HG03159 (cell line): Measurements from ENCODE around the gene HENMT1.
"Not testable (repeated sequence)": the region's sequence is repeated elsewhere in the genome, so short reads cannot be mapped to it uniquely, and the experiment has no call there.

Source experiments
- ATAC-seq: cut with Tn5 transposase; IDR thresholded peaks from one replicate; pipeline ENCODE4 v1.9.1; 2021; ENCODE audit warnings: mild to moderate bottlenecking, moderate library complexity; ENCODE audit not compliant: unreplicated experiment

HENMT1 gene

DNA sequence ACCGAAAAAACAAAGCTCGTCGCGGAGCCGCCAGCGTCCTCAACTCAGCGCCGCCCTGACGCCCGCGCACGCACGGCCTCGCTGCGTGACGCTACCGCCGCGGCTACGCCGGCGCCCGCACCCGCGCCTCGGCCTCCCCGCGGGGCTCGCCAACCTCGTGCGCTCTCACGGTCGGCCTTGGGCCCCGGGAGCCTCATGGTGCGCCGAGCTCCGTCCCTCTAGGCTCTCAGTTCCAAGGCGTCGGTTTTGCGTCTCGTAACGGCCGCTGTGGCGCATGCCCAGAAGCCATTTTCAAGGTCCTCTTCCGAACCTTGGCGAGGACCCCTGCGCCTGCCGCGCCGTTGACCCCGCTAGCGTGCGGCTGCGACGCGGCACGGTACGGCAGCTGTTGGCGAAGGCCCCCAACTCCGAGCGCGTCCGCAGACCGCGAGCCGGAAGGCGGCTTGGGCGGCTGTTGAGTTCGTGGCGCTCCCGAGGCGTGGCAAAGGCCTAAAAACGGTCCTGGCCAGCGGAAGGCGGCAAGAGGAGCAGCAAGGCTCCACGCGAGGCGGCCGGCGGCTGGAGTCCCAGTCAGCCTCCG lies at the start of gene HENMT1:
TSS of gene HENMT1 (minus strand) at position 64 of the 580 bp plus-strand sequence. CDS start 1,209 bp downstream, outside the sequence.
- ATAC-seq: peak; percentile 80

- ATAC-seq: no peak
These were observed 48.1 kb upstream of the HENMT1 start for GRCh38 chr1:108708691-108709660.

DNA sequence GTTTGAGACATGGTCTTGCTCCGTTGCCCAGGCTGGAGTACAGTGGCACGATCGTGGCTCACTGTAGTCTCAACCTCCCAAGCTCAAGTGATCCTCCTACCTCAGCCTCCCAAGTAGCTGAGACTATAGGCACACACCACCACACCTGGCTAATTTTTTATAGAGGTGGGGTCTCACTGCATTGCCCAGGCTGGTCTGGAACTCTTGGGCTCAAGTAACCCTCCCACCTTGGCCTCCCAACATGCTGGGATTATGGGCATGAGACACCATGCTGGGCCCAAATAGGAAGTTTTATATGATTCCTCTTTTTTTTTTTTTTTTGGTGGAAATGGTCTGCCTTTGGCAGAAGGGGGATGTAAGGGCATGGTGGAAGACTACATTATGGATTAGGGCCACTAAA lies 45.8 kb upstream of the HENMT1 start:
- ATAC-seq: no peak

DNA sequence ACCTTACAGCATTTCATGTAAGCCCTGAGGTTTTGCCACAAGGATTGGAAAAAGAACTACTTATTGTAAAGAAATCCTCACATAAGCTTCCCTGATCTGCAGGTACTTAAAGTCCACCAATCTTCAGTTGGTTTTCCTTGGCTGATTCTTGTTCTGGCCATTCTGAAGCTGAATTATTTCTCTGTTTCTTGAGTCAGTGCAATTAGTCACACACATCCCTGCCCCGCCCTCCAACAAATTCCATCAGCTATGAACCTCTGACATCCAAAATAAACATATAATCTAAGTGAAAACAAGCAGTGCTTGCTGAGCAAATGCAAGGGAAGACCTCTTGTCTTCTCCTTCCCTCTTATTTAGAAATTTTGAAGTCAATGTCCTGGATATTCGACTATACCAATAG lies 43.6 kb upstream of the HENMT1 start:
- no peak for ATAC-seq

- no peak for ATAC-seq
These were observed 43.0 kb upstream of the HENMT1 start for GRCh38 chr1:108703939-108704338.

GRCh38 chr1:108702109-108702508 lies 41.2 kb upstream of the HENMT1 start:
- ATAC-seq: not testable (repeated sequence)

GRCh38 chr1:108701176-108701849 lies 40.4 kb upstream of the HENMT1 start:
- no peak for ATAC-seq

DNA sequence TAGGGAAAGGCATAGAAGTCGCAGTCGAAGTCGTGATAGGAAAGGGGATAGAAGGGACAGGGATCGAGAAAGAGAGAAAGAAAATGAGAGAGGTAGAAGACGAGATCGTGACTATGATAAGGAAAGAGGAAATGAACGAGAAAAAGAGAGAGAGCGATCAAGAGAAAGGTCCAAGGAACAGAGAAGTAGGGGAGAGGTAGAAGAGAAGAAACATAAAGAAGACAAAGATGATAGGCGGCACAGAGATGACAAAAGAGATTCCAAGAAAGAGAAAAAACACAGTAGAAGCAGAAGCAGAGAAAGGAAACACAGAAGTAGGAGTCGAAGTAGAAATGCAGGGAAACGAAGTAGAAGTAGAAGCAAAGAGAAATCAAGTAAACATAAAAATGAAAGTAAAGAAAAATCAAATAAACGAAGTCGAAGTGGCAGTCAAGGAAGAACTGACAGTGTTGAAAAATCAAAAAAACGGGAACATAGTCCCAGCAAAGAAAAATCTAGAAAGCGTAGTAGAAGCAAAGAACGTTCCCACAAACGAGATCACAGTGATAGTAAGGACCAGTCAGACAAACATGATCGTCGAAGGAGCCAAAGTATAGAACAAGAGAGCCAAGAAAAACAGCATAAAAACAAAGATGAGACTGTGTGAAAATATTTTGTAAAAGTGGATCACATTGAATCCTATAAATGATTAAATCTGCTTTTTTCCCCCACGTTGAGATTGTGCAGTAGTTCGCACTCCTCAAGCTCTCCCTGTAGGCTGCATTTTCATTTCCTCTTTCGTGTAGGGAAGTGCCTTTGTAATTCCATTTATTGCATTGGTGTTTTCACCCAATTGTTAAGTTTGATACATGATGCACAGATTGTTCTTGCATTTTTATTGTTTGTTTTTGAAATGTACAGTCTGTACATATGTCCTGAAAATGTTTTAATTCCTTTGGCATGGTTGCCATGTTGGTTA lies 38.8 kb upstream of the HENMT1 start:
- ATAC-seq: no peak

DNA sequence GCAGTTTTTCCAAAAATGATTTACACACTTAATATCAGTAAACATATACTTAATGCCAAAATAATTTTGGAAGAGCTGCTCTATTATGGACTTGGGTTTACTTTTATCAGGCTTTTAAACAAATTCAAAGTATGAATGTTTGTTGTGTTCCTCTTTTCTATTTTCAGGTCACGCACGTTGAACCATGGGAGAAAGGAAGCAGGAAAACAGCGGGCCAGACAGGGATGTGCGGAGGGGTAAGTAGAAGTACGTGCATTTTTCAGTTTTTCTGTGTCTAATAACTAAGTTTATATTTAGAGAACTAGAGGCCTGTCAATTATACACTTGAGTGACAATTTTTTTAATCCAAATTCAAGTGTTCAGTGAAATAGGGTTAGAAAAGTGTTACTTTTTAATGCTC lies 34.6 kb upstream of the HENMT1 start:
- ATAC-seq: no peak

DNA sequence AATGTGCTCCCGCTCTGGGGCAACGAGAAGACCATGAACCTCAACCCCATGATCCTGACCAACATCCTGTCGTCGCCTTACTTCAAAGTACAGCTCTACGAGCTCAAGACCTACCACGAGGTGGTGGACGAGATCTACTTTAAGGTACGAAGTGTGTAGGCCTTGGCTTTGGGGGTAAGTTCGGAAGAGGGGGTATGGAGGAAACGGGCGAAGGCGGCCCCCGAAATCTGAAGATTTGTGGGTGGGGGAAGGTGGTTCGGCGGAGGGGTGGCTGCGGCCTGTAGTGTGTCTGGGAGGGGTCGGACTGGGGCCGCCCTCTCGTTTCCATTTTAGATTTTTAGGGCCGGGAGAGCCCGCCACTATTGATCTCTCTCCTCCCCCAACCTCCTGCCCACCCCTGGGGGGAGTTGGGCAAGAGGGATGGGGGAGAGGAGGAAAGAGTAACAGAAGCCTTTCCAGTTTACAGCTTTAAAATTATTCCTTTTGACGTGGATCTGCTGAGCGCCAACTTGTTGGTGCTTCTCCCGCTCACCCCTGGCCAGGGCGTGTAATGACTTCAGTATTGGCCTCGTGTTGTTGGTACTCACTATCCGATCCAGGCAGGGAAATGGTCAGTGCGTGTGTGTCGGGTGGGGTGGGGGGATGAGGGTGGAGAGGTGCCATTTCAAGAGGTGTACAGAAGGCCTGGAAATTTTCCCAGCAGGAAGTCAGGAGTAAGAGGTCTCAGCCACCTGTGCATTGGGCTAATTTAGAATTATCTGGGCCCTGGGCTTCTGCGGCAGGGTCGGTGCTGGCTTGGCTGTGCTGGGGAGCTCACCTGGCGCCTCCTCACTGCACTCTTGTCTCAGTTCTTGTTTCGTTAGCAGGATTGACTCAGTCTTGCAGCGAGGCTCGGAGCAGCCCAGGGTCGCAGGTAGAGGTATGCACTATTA lies 32.1 kb upstream of the HENMT1 start:
- ATAC-seq: peak; percentile 56

DNA sequence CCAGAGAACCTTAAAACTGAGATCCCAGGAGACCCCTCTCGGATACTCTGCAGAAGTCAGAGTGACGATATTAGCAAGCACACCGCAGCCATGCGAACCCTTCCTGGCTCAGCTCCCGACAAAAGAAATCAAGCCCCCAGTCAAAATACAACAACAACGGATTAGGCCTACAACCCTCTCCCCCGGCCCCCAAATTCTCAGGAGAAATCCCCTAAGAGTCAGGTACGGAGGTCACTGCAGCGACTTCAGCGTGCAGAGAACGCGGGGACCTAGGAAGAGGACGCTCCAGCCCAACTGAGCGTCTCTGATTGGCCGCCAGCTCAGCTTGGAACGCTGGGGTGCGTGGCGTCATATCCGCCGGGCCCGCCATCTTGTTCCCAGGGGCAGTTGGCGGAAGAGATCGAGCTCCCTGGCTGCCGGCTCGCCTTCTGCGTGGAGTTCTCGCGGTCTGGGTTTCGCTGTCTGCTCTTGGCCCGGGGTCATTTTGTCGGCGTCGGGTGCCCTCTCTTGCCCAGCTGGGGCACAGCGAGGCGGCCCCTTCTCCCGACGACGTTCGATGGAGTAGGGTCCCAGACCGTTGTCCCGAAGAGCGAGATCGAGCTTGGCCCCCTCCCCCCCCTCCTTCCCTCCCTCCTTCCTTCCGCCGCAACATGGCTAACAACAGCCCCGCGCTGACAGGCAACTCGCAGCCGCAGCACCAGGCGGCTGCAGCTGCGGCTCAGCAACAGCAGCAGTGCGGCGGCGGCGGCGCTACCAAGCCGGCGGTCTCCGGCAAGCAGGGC lies 31.2 kb upstream of the HENMT1 start, which contains the start of gene PRPF38B:
TSS of gene PRPF38B (plus strand) at position 369 of the 782 bp plus-strand sequence. CDS start at position 651, 282 bp downstream.
- ATAC-seq: peak; percentile 88

DNA sequence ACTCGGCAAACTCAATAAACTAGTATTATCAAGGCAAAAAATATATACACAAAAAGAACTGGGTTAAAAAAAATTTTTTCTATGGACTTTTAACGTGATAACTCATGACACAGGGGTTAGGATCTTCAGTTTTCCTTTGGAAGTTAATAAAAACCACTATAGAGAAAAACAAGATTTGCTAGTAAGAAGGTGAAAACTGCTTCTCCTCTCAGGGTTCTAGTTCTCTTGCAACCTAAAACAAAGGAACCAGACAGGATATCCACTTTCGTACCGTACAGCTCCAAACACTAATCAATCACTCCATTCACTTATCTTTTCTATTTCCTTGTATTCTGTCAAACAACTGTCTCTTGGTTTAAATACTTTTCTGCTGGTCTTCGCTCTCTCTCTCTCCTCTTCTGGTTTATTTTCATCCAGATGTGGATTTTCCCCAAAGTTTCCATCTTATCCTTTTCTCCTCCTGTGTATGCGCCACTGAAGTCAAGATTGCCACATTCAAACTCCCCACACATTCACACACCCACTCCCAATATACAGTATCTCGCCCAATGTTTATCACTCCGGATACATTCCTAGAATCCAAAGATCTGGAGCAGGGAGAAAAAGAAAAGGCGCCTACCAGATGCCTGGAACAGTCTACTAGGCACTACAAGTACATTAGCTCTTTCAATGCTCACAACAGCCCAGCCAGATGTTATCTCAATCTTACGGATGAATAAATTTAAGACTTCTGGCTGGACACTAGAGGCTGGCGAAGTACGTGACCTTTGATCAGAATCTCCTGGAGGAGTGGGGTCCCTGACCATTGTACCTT lies 30.4 kb upstream of the HENMT1 start:
- ATAC-seq: peak; percentile 7

DNA sequence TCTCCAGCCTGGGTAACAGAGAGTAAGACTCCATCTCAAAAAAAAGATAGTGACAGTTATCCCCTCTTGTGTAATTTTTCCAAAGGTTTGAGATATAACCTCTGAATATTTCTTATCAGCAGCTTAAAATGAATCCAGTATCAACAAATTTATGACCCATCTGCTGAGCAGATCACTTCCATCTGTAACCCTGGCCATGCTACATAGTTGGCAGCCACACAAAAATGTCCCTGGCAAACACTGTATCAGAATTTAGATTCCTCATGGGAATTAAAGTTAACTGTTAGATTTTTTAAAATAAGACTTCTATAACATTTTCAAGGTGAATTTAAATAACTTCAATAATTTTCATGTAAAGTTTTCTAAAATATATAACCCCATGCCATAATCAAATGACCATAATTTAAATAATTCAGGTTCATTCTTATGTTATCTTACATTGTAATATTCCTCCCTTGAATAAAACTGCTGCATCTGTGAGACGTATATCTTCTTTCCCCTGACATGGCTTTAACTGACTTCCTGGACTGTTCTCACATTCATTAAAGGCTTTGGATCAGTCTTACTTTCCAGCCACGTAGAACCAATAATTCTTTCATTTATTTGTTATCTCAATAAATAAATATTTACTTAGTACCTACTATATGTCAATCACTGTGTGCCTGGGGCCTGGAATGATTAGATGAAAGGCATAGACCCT lies 25.9 kb upstream of the HENMT1 start:
- ATAC-seq: no peak

GRCh38 chr1:108685529-108685928 lies 24.6 kb upstream of the HENMT1 start:
- ATAC-seq: no peak

GRCh38 chr1:108681701-108682100 lies 20.8 kb upstream of the HENMT1 start:
- ATAC-seq: not testable (repeated sequence)

DNA sequence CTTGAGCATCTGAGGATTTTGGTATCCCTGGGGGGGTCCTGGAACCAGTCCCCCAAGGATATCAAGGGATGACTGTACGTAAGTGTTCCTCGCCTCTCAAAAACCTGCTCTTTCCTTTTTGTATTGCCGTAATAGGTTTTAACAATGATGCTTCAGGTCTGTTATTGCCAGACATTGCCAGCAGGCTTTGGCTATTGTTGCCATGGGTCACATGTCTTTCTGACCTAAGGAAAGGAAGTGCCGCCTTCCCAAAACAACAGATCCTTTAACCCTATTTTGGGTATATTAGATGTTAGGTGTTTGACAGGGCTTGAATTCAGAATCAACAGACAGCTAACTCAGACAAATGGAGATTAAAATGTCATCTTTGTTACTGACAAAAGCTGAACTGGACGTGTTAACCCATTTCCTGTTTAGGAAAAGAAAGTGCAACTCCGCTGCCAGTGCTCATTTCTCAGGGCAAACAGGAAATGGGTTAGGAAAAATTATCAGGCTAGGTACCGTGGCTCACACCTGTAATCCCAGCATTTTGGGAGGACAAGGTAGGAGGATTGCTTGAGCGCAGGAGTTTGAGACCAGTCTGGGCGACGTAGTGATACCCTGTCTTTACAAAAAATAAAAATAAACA lies 18.8 kb upstream of the HENMT1 start:
- no peak for ATAC-seq

DNA sequence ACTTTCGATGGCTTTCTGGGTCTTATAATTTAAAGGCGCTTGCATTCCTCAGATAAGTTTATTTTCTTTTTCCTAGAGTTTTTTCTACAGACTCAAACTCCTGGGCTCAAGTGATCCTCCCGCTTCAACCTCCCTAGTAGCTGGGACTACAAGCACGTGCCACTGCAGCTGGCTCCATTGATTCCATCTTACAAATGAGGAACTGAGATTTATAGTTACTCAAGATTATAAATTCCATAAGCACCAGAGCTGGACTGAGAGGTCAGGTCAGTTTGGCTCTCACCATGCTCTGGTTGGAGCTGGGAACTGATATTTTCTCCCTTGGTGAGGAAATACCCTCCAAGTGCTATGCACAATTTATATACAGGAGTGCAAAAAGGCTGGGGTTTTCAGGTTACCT lies 17.8 kb upstream of the HENMT1 start:
- ATAC-seq: no peak
